GM12878 (cell line): ENCODE results near the gene LTA. TPM values are rescaled to one million over a fixed set of nuclear protein-coding genes. Genes with fewer than 3 reads are reported as not detected.

ENCODE experiments used
- ATAC-seq: fragments of 200-7000 bp; cut with Tn5 transposase; 3 replicates; pipeline ENCODE4 v1.9.1; 2020; ENCODE audit warnings: mild to moderate bottlenecking, moderate library complexity
- BruUV-seq: library from RNA; stranded (reverse); fragments of 400-500 nt; replicated peaks from 2 replicates; lab custom pipeline; 2021; lab: Mats Ljungman, UMichigan
- CTCF ChIA-PET: fragments of 300-600 bp; sonication (Branson Sonifier 250); formaldehyde crosslinking; extraction: SDS; loops from one replicate; lab custom pipeline; 2021; ENCODE audit warnings: inconsistent platforms; lab: Yijun Ruan, JAX
- POLR2A ChIA-PET: fragments of 350-600 bp; formaldehyde crosslinking; extraction: SDS; loops from one replicate; lab custom pipeline; 2021; ENCODE audit warnings: inconsistent platforms; lab: Charles Lee
- RAD21 ChIA-PET: fragments of 300-600 bp; sonication (Branson Sonifier 250); formaldehyde crosslinking; loops from one replicate; lab custom pipeline; 2023; ENCODE audit warnings: antibody characterized with exemption; ENCODE audit not compliant: unreplicated experiment; lab: Charles Lee
- SMC1A ChIA-PET: fragments of 300-600 bp; sonication (Branson Sonifier 250); formaldehyde crosslinking; loops from one replicate; lab custom pipeline; 2023; ENCODE audit not compliant: unreplicated experiment, uncharacterized antibody; lab: Charles Lee
- DNase-seq: peaks from one replicate; pipeline ENCODE4 v3.0.0-alpha.2; 2011; ENCODE audit warnings: low read depth, low spot score
- FAIRE-seq: peaks from 3 replicates; lab custom pipeline; 2011; peaks lifted over from hg19 to GRCh38; lab: Jason Lieb, UNC
- H2AFZ ChIP-seq: 2 replicates; pipeline ENCODE4 v1.6.0; 2011; ENCODE audit warnings: low read depth, low read length, control low read depth; ENCODE audit not compliant: control insufficient read depth
- H3K27ac ChIP-seq: 2 replicates; pipeline ENCODE4 v1.5.1; 2011; ENCODE audit warnings: control low read depth; ENCODE audit not compliant: control insufficient read depth, insufficient read depth
- H3K27me3 ChIP-seq, 2 experiments: replicated peaks in 1 of 2; 2 replicates each; pipeline versions ENCODE4 v1.6.0 to v1.6.1; 2011; ENCODE audit warnings: low read length in 1 of 2; ENCODE audit not compliant: control insufficient read depth in 2 of 2, insufficient read depth in 2 of 2
- H3K36me3 ChIP-seq, 2 experiments: 2 replicates each; pipeline ENCODE4 v1.5.1; 2011; ENCODE audit warnings: low read length in 1 of 2; ENCODE audit not compliant: control insufficient read depth in 2 of 2, insufficient read depth in 2 of 2
- H3K4me1 ChIP-seq: 2 replicates; pipeline ENCODE4 v1.6.1; 2011; ENCODE audit warnings: mild to moderate bottlenecking, low read length, moderate library complexity, mixed read lengths; ENCODE audit not compliant: control insufficient read depth, insufficient read depth
- H3K4me2 ChIP-seq: 2 replicates; pipeline ENCODE4 v1.6.0; 2011; ENCODE audit warnings: control low read depth; ENCODE audit not compliant: control insufficient read depth, insufficient read depth
- H3K4me3 ChIP-seq: fragments of 200-600 bp; sonication (generic); 2 replicates; pipeline ENCODE4 v1.5.1; 2016
- H3K79me2 ChIP-seq: 2 replicates; pipeline ENCODE4 v1.6.0; 2011; ENCODE audit warnings: low read length; ENCODE audit not compliant: control insufficient read depth, insufficient read depth
- H3K9ac ChIP-seq: 2 replicates; pipeline ENCODE4 v1.8.0; 2011; ENCODE audit warnings: low read length, control low read depth, mixed read lengths; ENCODE audit not compliant: control insufficient read depth, insufficient read depth
- H3K9me3 ChIP-seq: replicated peaks from 3 replicates; pipeline ENCODE4 v1.5.1; 2011; ENCODE audit warnings: mild to moderate bottlenecking, low read length; ENCODE audit not compliant: control insufficient read depth, insufficient read depth
- H4K20me1 ChIP-seq: 2 replicates; pipeline ENCODE4 v1.6.0; 2011; ENCODE audit not compliant: control insufficient read depth, insufficient read depth
- CBX3 ChIP-seq: fragments of 200-600 bp; sonication (generic); IDR thresholded peaks from 2 replicates; pipeline ENCODE4 v1.6.1; 2016; ENCODE audit warnings: low read depth, borderline replicate concordance
- CHD2 ChIP-seq: IDR thresholded peaks from 2 replicates; pipeline ENCODE4 v1.6.1; 2011; ENCODE audit warnings: low read depth, low read length, improper control_type of control experiment, borderline replicate concordance
- CHD4 ChIP-seq: fragments of 200-600 bp; sonication (generic); IDR thresholded peaks from 2 replicates; pipeline ENCODE4 v1.6.1; 2016; ENCODE audit warnings: mild to moderate bottlenecking
- EGR1 ChIP-seq, 2 experiments: IDR thresholded peaks; 1 replicate in 1 of 2; 2 replicates in 1 of 2; pipeline ENCODE4 v1.6.1; 2011 to 2012; ENCODE audit warnings: low read depth in 2 of 2, low read length in 2 of 2, borderline replicate concordance in 1 of 2, mild to moderate bottlenecking in 1 of 2, moderate library complexity in 1 of 2
- KAT2A ChIP-seq: conservative IDR thresholded peaks from 2 replicates; pipeline ENCODE4 v1.6.1; 2011; ENCODE audit warnings: low read depth, low read length; ENCODE audit not compliant: control insufficient read depth
- MYB ChIP-seq: fragments of 150-350 bp; IDR thresholded peaks from 2 replicates; pipeline ENCODE4 v1.6.1; 2014; ENCODE audit warnings: mild to moderate bottlenecking, low read depth, low read length, borderline replicate concordance
- NFIC ChIP-seq: IDR thresholded peaks from 2 replicates; pipeline ENCODE4 v1.6.1; 2012; ENCODE audit warnings: low read depth, mild to moderate bottlenecking, inconsistent platforms, low read length, moderate library complexity
- NR2C1 ChIP-seq: fragments of 450-650 bp; IDR thresholded peaks from 2 replicates; pipeline ENCODE4 v1.6.1; 2017; ENCODE audit warnings: antibody characterized with exemption, mild to moderate bottlenecking, moderate library complexity
- NR2F1 ChIP-seq: fragments of 450-650 bp; conservative IDR thresholded peaks from 2 replicates; pipeline ENCODE4 v1.6.1; 2017; ENCODE audit warnings: mild to moderate bottlenecking
- PML ChIP-seq: IDR thresholded peaks from 2 replicates; pipeline ENCODE4 v1.6.1; 2012; ENCODE audit warnings: low read length, inconsistent platforms
- SIN3A ChIP-seq: IDR thresholded peaks from 2 replicates; pipeline ENCODE4 v1.6.1; 2012; ENCODE audit warnings: low read depth, low read length, improper control_type of control experiment
- SKIL ChIP-seq: fragments of 450-650 bp; IDR thresholded peaks from 2 replicates; pipeline ENCODE4 v1.6.1; 2017; ENCODE audit warnings: mild to moderate bottlenecking, low read depth, inconsistent platforms; ENCODE audit not compliant: poor library complexity, severe bottlenecking
- SMAD1 ChIP-seq: fragments of 450-650 bp; IDR thresholded peaks from 2 replicates; pipeline ENCODE4 v1.6.1; 2018; ENCODE audit warnings: mild to moderate bottlenecking, low read depth; ENCODE audit not compliant: partially characterized antibody
- ZNF24 ChIP-seq: fragments of 450-650 bp; IDR thresholded peaks from 2 replicates; pipeline ENCODE4 v1.6.1; 2017; ENCODE audit warnings: antibody characterized with exemption, mild to moderate bottlenecking
- WGBS: methylation state at CpG from one replicate; pipeline ENCODE4 v1.1.6; 2016; ENCODE audit warnings: low lambda C conversion rate; ENCODE audit not compliant: insufficient replicate concordance, insufficient coverage; ENCODE audit errors: missing lambda C conversion rate; 5-methylcytosine and 5-hydroxymethylcytosine counted together
- in situ Hi-C: fragments of 300-500 bp; cut with MboI; formaldehyde crosslinking; loops from 9 replicates; pipeline ENCODE4 v1.14.3; 2018; ENCODE audit warnings: mixed read lengths
- intact Hi-C: fragments of 100-400 bp; cut with micrococcal nuclease; formaldehyde crosslinking; loops from one replicate; pipeline ENCODE4 v1.14.2; 2022; ENCODE audit not compliant: unreplicated experiment
- polyA plus RNA-seq, 11 experiments: library from polyadenylated mRNA; depleted of rRNA in 4 of 11; unstranded in 6 of 11; stranded (reverse) in 5 of 11; fragments of >200 nt; fragmentation: Nextera tagmentation in 4 of 11; fragmentation: Illumina TruSeq in 1 of 11; extraction: Ambion mirVana in 4 of 11; extraction: Trizol in 1 of 11; gene quantifications; 1 replicate in 1 of 11; 2 replicates in 10 of 11; pipeline versions ENCODE4 v1.2.1 to v1.2.3, GENCODE V29; 2011 to 2016; ENCODE audit warnings: inconsistent platforms in 2 of 11, missing spikeins in 2 of 11, low read depth in 1 of 11
- total RNA-seq, 4 experiments: library from RNA; depleted of rRNA in 3 of 4; stranded (reverse); fragments of >200 nt in 3 of 4; fragmentation: Illumina TruSeq in 1 of 4; extraction: Trizol in 1 of 4; gene quantifications; 2 replicates each; pipeline versions ENCODE4 v1.2.1 to v1.2.3, GENCODE V29; 2013 to 2021

The LTA gene
- total and polyA plus RNA-seq, 10 of the 15 experiments (the other 5 are each of a cell fraction or from before 2014, with no cell fraction given), result 27.5 to 100 (median 75.1) TPM

GRCh38 chr6:31541059-31541657, 30.9 kb upstream of the LTA start (continued):
- TF ChIP-seq MYB (no peak), NR2F1 (no peak)
- TF ChIP-seq, all 136 proteins: peak for 2

- Histone ChIP-seq H3K4me2 (peak within 1 kb of the TSS; percentile 85), H2AFZ (peak within 1 kb of the TSS; percentile 83), H4K20me1 (peaks cover 9% of the 10 kb centered on the region), H3K9ac (peak within 1 kb of the TSS; percentile 99), H3K36me3 (peaks cover 12 to 27% of the 10 kb centered on the region in 2 experiments), H3K27me3 (no peaks in the 10 kb centered on the region), H3K4me3 (peak within 1 kb of the TSS; percentile 94), H3K9me3 (no peaks in the 10 kb centered on the region), H3K79me2 (peaks cover 63% of the 10 kb centered on the region), H3K27ac (peak within 1 kb of the TSS; percentile 97), H3K4me1 (no peaks in the 10 kb centered on the region)
- CTCF ChIA-PET, result interaction anchor here (0.6 to 34.8 kb wide), 13 partner anchors 9 to 722 kb away, joined by 3 to 2098 read pairs (median 3); partner anchors contain the start of genes C6orf47, DXO, HSPA1B and LST1
- WGBS, result under 1% methylated on average over 43 of the region's 43 CpGs
- intact Hi-C loops, result loop anchor here (1.0 to 10.0 kb wide), 3 partner anchors 49 to 363 kb away; partner anchors contain the start of gene ZBTB12
- POLR2A ChIA-PET, result interaction anchor here (0.6 to 4.8 kb wide), 30 partner anchors 9 to 654 kb away, joined by 3 to 56 read pairs (median 4); partner anchors contain the start of genes ABHD16A, BAG6, C6orf47 and GPANK1
- peak; percentile 75 for FAIRE-seq
- SMC1A ChIA-PET, result interaction anchor here (0.6 to 34.7 kb wide), 17 partner anchors 9 to 295 kb away, joined by 3 to 1989 read pairs (median 4); partner anchors contain the start of genes ABHD16A, LST1, LTA and LTB
- in situ Hi-C loops, result loop anchor here (5.0 to 10.0 kb wide), 2 partner anchors 50 to 293 kb away; no protein-coding TSS in a partner anchor
- peak; percentile 81 for ATAC-seq
- BruUV-seq, result no TSS peak
- RAD21 ChIA-PET, result interaction anchor here (0.9 to 16.9 kb wide), 13 partner anchors 8 to 288 kb away, joined by 3 to 668 read pairs (median 5); partner anchors contain the start of genes HSPA1B, LTB, MICB and NCR3
- DNase-seq, result peak; percentile 93
- TF ChIP-seq CHD4 (no peak), EGR1 (IDR thresholded peaks at IDR 0.05; ENCODE audit: borderline replicate concordance in 1 of 2, low read depth in 2 of 2, low read length in 2 of 2) (peak in 1 of 2 experiments; percentile 56; a peak in 1 of 3 replicates), NFIC (peak; percentile 51; the same call in 1 of the 2 replicates), SKIL (peak; percentile 77), CBX3 (no peak), SIN3A (no peak), SMAD1 (peak; percentile 81), PML (peak; percentile 99), KAT2A (no peak; the same call in 1 of the 2 replicates), NR2C1 (peak; percentile 61), ZNF24 (no peak; the same call in 1 of the 2 replicates), CHD2 (peak; percentile 23; the same call in 1 of the 2 replicates)
Measured at GRCh38 chr6:31541658-31542521, 30.2 kb upstream of the LTA start, which contains the start of gene DDX39B. DDX39B (minus strand) TSS chr6:31542003; CDS start chr6:31540532, 1,471 bp downstream.
